Measurements from ENCODE around the gene MED27.

Gene MED27

GRCh38 chr9:131833906-131834305 lies 245.8 kb downstream of the MED27 start:
- H3K9me3 ChIP-seq = peaks cover 11% of the 10 kb centered on the region
- H3K9ac ChIP-seq = no peak overlapping the region; the same call in 1 of the 2 replicates
- H3K4me3 ChIP-seq = 0 out of 2 replicates have a peak overlapping the region, but pooled peaks have one; percentile 4
- no peaks in the 10 kb centered on the region for H3K27me3 ChIP-seq
- H3K27ac ChIP-seq = peak overlapping the region; percentile 93; the same call in 1 of the 2 replicates
- no peak for TF ChIP-seq Cebpa-rat (IDR thresholded peaks at IDR 0.05)
- H3K4me2 ChIP-seq = peak overlapping the region; percentile 95
- no peaks in the 10 kb centered on the region for H3K36me3 ChIP-seq
- no peaks in the 10 kb centered on the region for H4K20me1 ChIP-seq
- peaks cover 71% of the 10 kb centered on the region for H3K4me1 ChIP-seq

GRCh38 chr9:131833083-131833482 lies 246.6 kb downstream of the MED27 start:
- Histone ChIP-seq H3K9me3 (peaks cover 11% of the 10 kb centered on the region), H3K27me3 (no peaks in the 10 kb centered on the region), H3K4me2 (peak overlapping the region; percentile 95), H3K4me3 (no peak overlapping the region), H3K4me1 (peaks cover 62% of the 10 kb centered on the region), H3K9ac (no peak overlapping the region; the same call in 1 of the 2 replicates), H3K36me3 (peaks cover 3% of the 10 kb centered on the region; the same call in 1 of the 2 replicates), H3K27ac (peak overlapping the region; percentile 24; the same call in 1 of the 2 replicates), H4K20me1 (no peaks in the 10 kb centered on the region)
- TF ChIP-seq Cebpa-rat (IDR thresholded peaks at IDR 0.05) = no peak

GRCh38 chr9:131831380-131832165 lies 248.1 kb downstream of the MED27 start:
- H3K27me3 ChIP-seq = no peaks in the 10 kb centered on the region
- H3K36me3 ChIP-seq = peaks cover 5% of the 10 kb centered on the region; the same call in 1 of the 2 replicates
- H4K20me1 ChIP-seq = no peaks in the 10 kb centered on the region
- no peak overlapping the region for H3K9ac ChIP-seq
- peak overlapping the region; percentile 95; the same call in 1 of the 2 replicates for H3K4me2 ChIP-seq
- no peak for TF ChIP-seq Cebpa-rat (IDR thresholded peaks at IDR 0.05)
- H3K4me1 ChIP-seq = peaks cover 47% of the 10 kb centered on the region
- no peak overlapping the region for H3K27ac ChIP-seq
- H3K9me3 ChIP-seq = peaks cover 11% of the 10 kb centered on the region
- H3K4me3 ChIP-seq = no peak overlapping the region

- H3K4me2 ChIP-seq = no peak overlapping the region
- H3K9me3 ChIP-seq = 0 out of 2 replicates have a peak, but pooled peaks cover 4% of the 10 kb centered on the region
- no peak overlapping the region for H3K27ac ChIP-seq
- no peak overlapping the region for H3K9ac ChIP-seq
- H3K4me3 ChIP-seq = no peak overlapping the region
- H4K20me1 ChIP-seq = no peaks in the 10 kb centered on the region
- peaks cover 5% of the 10 kb centered on the region; the same call in 1 of the 2 replicates for H3K36me3 ChIP-seq
- no peak for TF ChIP-seq Cebpa-rat (IDR thresholded peaks at IDR 0.05)
- H3K27me3 ChIP-seq = no peaks in the 10 kb centered on the region
- H3K4me1 ChIP-seq = peaks cover 11% of the 10 kb centered on the region
Observed at GRCh38 chr9:131827821-131828369, 251.8 kb downstream of the MED27 start.

DNA sequence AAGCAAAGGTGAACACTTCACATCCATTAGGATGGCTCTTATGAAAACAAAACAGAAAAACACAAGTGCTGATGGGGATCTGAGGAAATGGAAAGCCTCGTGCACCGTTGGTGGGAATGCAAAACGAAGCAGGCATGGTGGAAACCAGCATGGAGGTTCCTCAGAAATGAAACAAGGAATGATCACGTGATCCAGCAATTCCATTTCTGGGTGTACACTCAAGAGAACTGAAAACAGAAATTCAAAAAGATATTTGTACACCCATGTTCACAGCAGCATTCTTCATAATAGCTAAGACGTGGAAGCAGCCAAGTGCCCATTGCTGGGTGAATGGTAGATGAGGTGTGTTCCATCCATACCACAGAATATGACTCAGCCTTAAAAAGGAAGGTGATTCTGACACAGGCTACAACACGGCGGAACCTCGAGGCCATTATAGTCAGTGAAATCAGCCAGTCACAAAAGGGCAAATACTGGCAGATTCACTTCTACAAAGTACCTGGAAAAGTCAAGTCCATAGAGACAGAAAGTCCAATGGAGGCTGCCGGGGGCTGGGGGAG lies 252.6 kb downstream of the MED27 start:
- H4K20me1 ChIP-seq = no peaks in the 10 kb centered on the region
- no peak for TF ChIP-seq Cebpa-rat (IDR thresholded peaks at IDR 0.05)
- no peak overlapping the region for H3K27ac ChIP-seq
- H3K27me3 ChIP-seq = no peaks in the 10 kb centered on the region
- peaks cover 2% of the 10 kb centered on the region for H3K4me1 ChIP-seq
- H3K4me2 ChIP-seq = no peak overlapping the region
- peaks cover 5% of the 10 kb centered on the region; the same call in 1 of the 2 replicates for H3K36me3 ChIP-seq
- H3K4me3 ChIP-seq = no peak overlapping the region
- H3K9ac ChIP-seq = no peak overlapping the region
- 0 out of 2 replicates have a peak, but pooled peaks cover 4% of the 10 kb centered on the region for H3K9me3 ChIP-seq

DNA sequence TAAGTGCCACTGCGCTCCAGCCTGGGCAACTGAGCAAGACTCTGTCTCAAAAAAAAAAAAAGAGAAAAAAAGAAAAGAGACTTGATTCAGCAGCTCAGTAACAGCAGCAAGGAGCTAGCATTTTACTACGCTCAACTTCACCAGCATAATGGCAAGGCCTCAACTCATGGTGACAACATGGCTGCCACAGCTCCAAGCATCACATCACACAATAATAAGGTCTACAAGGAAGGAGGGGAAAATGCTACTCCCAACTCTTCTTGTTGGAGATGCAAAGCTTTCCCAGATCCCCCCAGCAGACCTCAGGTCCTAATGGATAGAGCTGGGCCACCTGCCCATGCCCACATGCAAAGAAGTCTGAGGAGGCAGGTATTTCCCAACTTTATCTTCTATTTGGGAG lies 253.6 kb downstream of the MED27 start:
- Histone ChIP-seq H3K27me3 (no peaks in the 10 kb centered on the region), H3K4me3 (no peak overlapping the region), H3K36me3 (peaks cover 5% of the 10 kb centered on the region; the same call in 1 of the 2 replicates)

DNA sequence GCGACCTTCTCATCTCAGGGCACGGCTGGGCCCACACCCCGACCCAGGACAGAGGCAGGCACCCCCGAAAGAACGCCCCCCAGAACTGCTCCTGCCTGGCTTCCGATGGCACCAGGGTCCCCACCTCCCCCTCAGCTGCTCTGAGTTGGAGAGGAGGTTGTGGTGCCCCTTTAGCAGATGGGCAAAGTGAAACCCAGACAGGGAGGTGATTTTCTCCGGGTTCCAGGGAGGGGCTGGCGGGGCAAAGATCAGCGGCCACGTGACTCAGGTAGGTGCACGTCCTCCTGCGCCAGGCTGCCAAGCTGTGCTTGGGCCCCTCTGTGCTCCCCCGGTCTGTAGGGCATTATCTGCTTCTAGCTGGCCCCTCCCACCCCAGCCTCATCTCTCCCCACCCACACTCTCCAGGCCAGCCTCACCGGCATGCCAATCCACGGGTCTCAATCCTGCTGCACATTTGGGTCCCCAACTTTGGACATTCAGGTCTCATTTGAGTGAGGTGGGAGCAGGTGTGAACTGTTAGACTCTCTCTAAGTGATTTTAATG lies 254.6 kb downstream of the MED27 start:
- H3K4me1 ChIP-seq = no peaks in the 10 kb centered on the region
- no peak overlapping the region for H3K9ac ChIP-seq
- no peak for TF ChIP-seq Cebpa-rat (IDR thresholded peaks at IDR 0.05)
- no peaks in the 10 kb centered on the region for H3K27me3 ChIP-seq
- H3K4me3 ChIP-seq = no peak overlapping the region
- no peak overlapping the region for H3K27ac ChIP-seq
- H3K9me3 ChIP-seq = 0 out of 2 replicates have a peak, but pooled peaks cover 4% of the 10 kb centered on the region
- peaks cover 5% of the 10 kb centered on the region; the same call in 1 of the 2 replicates for H3K36me3 ChIP-seq
- H3K4me2 ChIP-seq = no peak overlapping the region
- no peaks in the 10 kb centered on the region for H4K20me1 ChIP-seq

More for the DNA sequence above, 253.6 kb downstream of the MED27 start:
- Histone ChIP-seq H4K20me1 (no peaks in the 10 kb centered on the region), H3K9ac (no peak overlapping the region), H3K4me1 (no peaks in the 10 kb centered on the region), H3K4me2 (no peak overlapping the region), H3K9me3 (0 out of 2 replicates have a peak, but pooled peaks cover 4% of the 10 kb centered on the region), H3K27ac (no peak overlapping the region)
- TF ChIP-seq Cebpa-rat (IDR thresholded peaks at IDR 0.05) = no peak

- H3K4me2 ChIP-seq = no peak overlapping the region
Observed at GRCh38 chr9:131824155-131824594, 255.5 kb downstream of the MED27 start.

GRCh38 chr9:131823701-131824146 lies 255.9 kb downstream of the MED27 start:
- Histone ChIP-seq H3K4me1 (no peaks in the 10 kb centered on the region), H3K9ac (no peak overlapping the region), H3K4me3 (no peak overlapping the region), H3K36me3 (peaks cover 5% of the 10 kb centered on the region; the same call in 1 of the 2 replicates), H3K27me3 (no peaks in the 10 kb centered on the region), H4K20me1 (no peaks in the 10 kb centered on the region), H3K27ac (no peak overlapping the region), H3K4me2 (no peak overlapping the region), H3K9me3 (0 out of 2 replicates have a peak, but pooled peaks cover 4% of the 10 kb centered on the region)
- no peak for TF ChIP-seq Cebpa-rat (IDR thresholded peaks at IDR 0.05)

More at GRCh38 chr9:131824155-131824594, 255.5 kb downstream of the MED27 start:
- Histone ChIP-seq H3K4me3 (no peak overlapping the region), H3K27me3 (no peaks in the 10 kb centered on the region), H4K20me1 (no peaks in the 10 kb centered on the region), H3K27ac (no peak overlapping the region), H3K36me3 (peaks cover 5% of the 10 kb centered on the region; the same call in 1 of the 2 replicates), H3K9ac (no peak overlapping the region), H3K9me3 (0 out of 2 replicates have a peak, but pooled peaks cover 4% of the 10 kb centered on the region), H3K4me1 (no peaks in the 10 kb centered on the region)
- TF ChIP-seq Cebpa-rat (IDR thresholded peaks at IDR 0.05) = no peak

All from BLaER1 (cell line).